ENCODE results near the gene INSYN2B.

DNA sequence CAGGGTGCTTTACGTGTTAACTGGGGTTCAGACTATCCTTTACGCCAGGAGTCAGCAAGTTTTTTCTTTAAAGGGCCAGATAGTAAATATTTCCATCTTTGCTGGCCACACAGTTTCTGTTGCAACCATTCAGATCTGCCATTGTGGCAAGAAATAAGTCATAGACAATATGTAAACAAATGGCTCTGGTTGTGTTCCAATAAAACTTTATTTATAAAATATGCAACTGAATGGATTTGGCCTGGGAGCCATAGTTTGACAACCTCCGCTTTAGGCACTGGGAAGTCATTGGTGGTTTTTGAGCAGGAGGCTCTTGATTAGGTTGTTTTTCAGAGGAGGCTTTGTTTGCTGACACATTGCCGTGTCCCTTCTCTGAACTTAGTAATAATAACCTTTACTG lies 90.7 kb downstream of the INSYN2B start:
- TF ChIP-seq, protein P1, sequence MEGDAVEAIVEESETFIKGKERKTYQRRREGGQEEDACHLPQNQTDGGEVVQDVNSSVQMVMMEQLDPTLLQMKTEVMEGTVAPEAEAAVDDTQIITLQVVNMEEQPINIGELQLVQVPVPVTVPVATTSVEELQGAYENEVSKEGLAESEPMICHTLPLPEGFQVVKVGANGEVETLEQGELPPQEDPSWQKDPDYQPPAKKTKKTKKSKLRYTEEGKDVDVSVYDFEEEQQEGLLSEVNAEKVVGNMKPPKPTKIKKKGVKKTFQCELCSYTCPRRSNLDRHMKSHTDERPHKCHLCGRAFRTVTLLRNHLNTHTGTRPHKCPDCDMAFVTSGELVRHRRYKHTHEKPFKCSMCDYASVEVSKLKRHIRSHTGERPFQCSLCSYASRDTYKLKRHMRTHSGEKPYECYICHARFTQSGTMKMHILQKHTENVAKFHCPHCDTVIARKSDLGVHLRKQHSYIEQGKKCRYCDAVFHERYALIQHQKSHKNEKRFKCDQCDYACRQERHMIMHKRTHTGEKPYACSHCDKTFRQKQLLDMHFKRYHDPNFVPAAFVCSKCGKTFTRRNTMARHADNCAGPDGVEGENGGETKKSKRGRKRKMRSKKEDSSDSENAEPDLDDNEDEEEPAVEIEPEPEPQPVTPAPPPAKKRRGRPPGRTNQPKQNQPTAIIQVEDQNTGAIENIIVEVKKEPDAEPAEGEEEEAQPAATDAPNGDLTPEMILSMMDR (conservative IDR thresholded peaks at IDR 0.05; ENCODE audit: low read depth, low read length): no peak
- TF ChIP-seq EZH2 (IDR thresholded peaks at IDR 0.05; ENCODE audit: low read length, unreplicated experiment): no peak
- TF ChIP-seq EZH2phosphoT487 (IDR thresholded peaks at IDR 0.05; ENCODE audit: borderline replicate concordance, low read length): no peak
